Neural cell (in vitro differentiated cells): ENCODE measurements around the gene SKOR1. TPM values are rescaled to one million over a fixed set of nuclear protein-coding genes. Genes with fewer than 3 reads are reported as not detected.

Experiments used
- H2AFZ ChIP-seq: fragments of 200-600, 300-800 bp; sonication (generic), shearing (Covaris generic); 2 replicates; pipeline ENCODE4 v1.6.0; 2014; ENCODE audit warnings: low read depth, mild to moderate bottlenecking, antibody characterized with exemption, low read length, moderate library complexity
- H3F3A ChIP-seq: fragments of 200-600 bp; shearing (Covaris generic); 2 replicates; pipeline ENCODE4 v1.6.1; 2016; ENCODE audit warnings: mild to moderate bottlenecking, moderate library complexity, mixed read lengths, antibody characterized with exemption, low read length; ENCODE audit not compliant: insufficient read depth, poor library complexity, severe bottlenecking
- H3K27ac ChIP-seq: fragments of 200-600, 300-800 bp; sonication (generic), shearing (Covaris generic); 2 replicates; pipeline ENCODE4 v1.5.1; 2014; ENCODE audit warnings: mild to moderate bottlenecking, low read length, moderate library complexity
- H3K27me3 ChIP-seq: fragments of 300-800, 200-600 bp; sonication (generic), shearing (Covaris generic); 2 replicates; pipeline ENCODE4 v1.6.0; 2014; ENCODE audit warnings: mild to moderate bottlenecking, low read depth, low read length, moderate library complexity; ENCODE audit not compliant: insufficient read depth
- H3K36me3 ChIP-seq: fragments of 300-800, 200-600 bp; sonication (generic), shearing (Covaris generic); 2 replicates; pipeline ENCODE4 v1.5.1; 2014; ENCODE audit warnings: mild to moderate bottlenecking, antibody characterized with exemption, low read length, moderate library complexity; ENCODE audit not compliant: insufficient read depth
- H3K4me2 ChIP-seq: fragments of 300-800, 200-600 bp; sonication (generic), shearing (Covaris generic); 2 replicates; pipeline ENCODE4 v1.6.0; 2014; ENCODE audit warnings: mild to moderate bottlenecking, low read length
- H3K4me3 ChIP-seq: fragments of 300-800, 200-600 bp; sonication (generic), shearing (Covaris generic); 2 replicates; pipeline ENCODE4 v1.5.1; 2014; ENCODE audit warnings: mild to moderate bottlenecking, low read length, moderate library complexity
- H3K79me2 ChIP-seq: fragments of 200-600 bp; shearing (Covaris generic); replicated peaks from 2 replicates; pipeline ENCODE4 v1.6.0; 2014; ENCODE audit warnings: mild to moderate bottlenecking, low read length, moderate library complexity; ENCODE audit not compliant: insufficient read depth
- H3K9ac ChIP-seq: fragments of 300-800, 200-600 bp; sonication (generic), shearing (Covaris generic); 2 replicates; pipeline ENCODE4 v1.6.1; 2016; ENCODE audit warnings: mild to moderate bottlenecking, low read length, mixed read lengths
- H3K9me2 ChIP-seq: fragments of 200-600 bp; shearing (Covaris generic); 2 replicates; pipeline ENCODE4 v1.6.1; 2016; ENCODE audit warnings: mild to moderate bottlenecking, low read length, mixed read lengths; ENCODE audit not compliant: insufficient read depth
- H3K9me3 ChIP-seq: fragments of 200-600, 300-800 bp; sonication (generic), shearing (Covaris generic); 2 replicates; pipeline ENCODE4 v1.6.1; 2016; ENCODE audit warnings: mild to moderate bottlenecking, mixed run types, low read length, moderate library complexity, mixed read lengths
- H4K20me1 ChIP-seq: fragments of 200-600 bp; shearing (Covaris generic); 2 replicates; pipeline ENCODE4 v1.6.1; 2016; ENCODE audit warnings: mild to moderate bottlenecking, mixed run types; ENCODE audit not compliant: insufficient read depth
- EP300 ChIP-seq: fragments of 450-650 bp; conservative IDR thresholded peaks from 2 replicates; pipeline ENCODE4 v1.6.1; 2014; ENCODE audit warnings: antibody characterized with exemption, mild to moderate bottlenecking, moderate library complexity; ENCODE audit not compliant: poor library complexity, severe bottlenecking
- EZH2 ChIP-seq: fragments of 200-600, 300-800 bp; shearing (Covaris generic), sonication (generic); IDR thresholded peaks from 2 replicates; pipeline ENCODE4 v1.6.1; 2014; ENCODE audit warnings: antibody characterized with exemption, low read length, borderline replicate concordance, mild to moderate bottlenecking; ENCODE audit not compliant: insufficient read depth, poor library complexity, severe bottlenecking
- MXI1 ChIP-seq: fragments of 450-650 bp; conservative IDR thresholded peaks from 2 replicates; pipeline ENCODE4 v1.6.1; 2014; ENCODE audit warnings: antibody characterized with exemption, mild to moderate bottlenecking; ENCODE audit not compliant: poor library complexity, severe bottlenecking
- POLR2AphosphoS5 ChIP-seq: IDR thresholded peaks from 2 replicates; pipeline ENCODE4 v1.6.1; 2012
- RAD21 ChIP-seq: fragments of 450-650 bp; conservative IDR thresholded peaks from 2 replicates; pipeline ENCODE4 v1.6.1; 2014; ENCODE audit warnings: antibody characterized with exemption, mild to moderate bottlenecking, moderate library complexity
- SMC3 ChIP-seq: fragments of 450-650 bp; conservative IDR thresholded peaks from 2 replicates; pipeline ENCODE4 v1.6.1; 2014; ENCODE audit warnings: antibody characterized with exemption, mild to moderate bottlenecking, moderate library complexity; ENCODE audit not compliant: poor library complexity
- TAF1 ChIP-seq: IDR thresholded peaks from 2 replicates; pipeline ENCODE4 v1.6.1; 2012; ENCODE audit warnings: low read depth
- polyA plus RNA-seq: library from polyadenylated mRNA; depleted of rRNA; stranded (reverse); fragments of >200 nt; gene quantifications from 2 replicates; pipeline ENCODE4 v1.2.3, GENCODE V29; 2014
- TF ChIP-seq, protein P1 (sequence below): fragments of 450-650 bp; IDR thresholded peaks from 2 replicates; pipeline ENCODE4 v1.5.1; 2014; ENCODE audit warnings: antibody characterized with exemption, mild to moderate bottlenecking, moderate library complexity; ENCODE audit not compliant: poor library complexity, severe bottlenecking
- TF ChIP-seq, protein P2 (sequence below): IDR thresholded peaks from 2 replicates; pipeline ENCODE4 v1.6.1; 2012; ENCODE audit warnings: borderline replicate concordance

Gene SKOR1
- polyA plus RNA-seq, 1 donor from 2014 or later = 0.81 TPM

DNA sequence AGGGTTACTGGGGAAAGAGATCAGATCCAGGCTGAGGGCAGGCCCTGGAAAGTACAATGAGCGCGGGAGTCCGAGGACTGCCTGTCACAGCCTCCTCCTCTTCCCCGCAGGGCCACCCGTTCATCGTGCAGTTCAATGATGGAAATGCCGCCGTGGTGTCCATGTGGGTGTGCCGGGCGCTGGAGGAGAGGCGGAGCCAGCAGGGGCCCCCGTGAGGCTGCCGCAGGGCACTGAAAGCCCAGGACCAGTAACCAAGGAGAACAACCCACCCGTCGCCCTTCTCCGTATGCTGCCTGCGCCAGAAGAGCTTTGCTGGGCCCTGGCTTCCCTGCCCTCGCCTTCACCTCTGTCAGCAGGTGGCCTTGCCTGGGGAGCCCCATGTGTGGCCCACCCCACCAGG is 18.8 kb upstream of the SKOR1 start:
- no peak for TF ChIP-seq RAD21
- TF ChIP-seq EP300 = no peak
- TF ChIP-seq TAF1 = no peak
- no peak for TF ChIP-seq EZH2
- TF ChIP-seq, protein P1, sequence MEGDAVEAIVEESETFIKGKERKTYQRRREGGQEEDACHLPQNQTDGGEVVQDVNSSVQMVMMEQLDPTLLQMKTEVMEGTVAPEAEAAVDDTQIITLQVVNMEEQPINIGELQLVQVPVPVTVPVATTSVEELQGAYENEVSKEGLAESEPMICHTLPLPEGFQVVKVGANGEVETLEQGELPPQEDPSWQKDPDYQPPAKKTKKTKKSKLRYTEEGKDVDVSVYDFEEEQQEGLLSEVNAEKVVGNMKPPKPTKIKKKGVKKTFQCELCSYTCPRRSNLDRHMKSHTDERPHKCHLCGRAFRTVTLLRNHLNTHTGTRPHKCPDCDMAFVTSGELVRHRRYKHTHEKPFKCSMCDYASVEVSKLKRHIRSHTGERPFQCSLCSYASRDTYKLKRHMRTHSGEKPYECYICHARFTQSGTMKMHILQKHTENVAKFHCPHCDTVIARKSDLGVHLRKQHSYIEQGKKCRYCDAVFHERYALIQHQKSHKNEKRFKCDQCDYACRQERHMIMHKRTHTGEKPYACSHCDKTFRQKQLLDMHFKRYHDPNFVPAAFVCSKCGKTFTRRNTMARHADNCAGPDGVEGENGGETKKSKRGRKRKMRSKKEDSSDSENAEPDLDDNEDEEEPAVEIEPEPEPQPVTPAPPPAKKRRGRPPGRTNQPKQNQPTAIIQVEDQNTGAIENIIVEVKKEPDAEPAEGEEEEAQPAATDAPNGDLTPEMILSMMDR = no peak
- no peak for TF ChIP-seq MXI1
- no peak for TF ChIP-seq POLR2AphosphoS5
- no peak for TF ChIP-seq SMC3
- TF ChIP-seq, protein P2, sequence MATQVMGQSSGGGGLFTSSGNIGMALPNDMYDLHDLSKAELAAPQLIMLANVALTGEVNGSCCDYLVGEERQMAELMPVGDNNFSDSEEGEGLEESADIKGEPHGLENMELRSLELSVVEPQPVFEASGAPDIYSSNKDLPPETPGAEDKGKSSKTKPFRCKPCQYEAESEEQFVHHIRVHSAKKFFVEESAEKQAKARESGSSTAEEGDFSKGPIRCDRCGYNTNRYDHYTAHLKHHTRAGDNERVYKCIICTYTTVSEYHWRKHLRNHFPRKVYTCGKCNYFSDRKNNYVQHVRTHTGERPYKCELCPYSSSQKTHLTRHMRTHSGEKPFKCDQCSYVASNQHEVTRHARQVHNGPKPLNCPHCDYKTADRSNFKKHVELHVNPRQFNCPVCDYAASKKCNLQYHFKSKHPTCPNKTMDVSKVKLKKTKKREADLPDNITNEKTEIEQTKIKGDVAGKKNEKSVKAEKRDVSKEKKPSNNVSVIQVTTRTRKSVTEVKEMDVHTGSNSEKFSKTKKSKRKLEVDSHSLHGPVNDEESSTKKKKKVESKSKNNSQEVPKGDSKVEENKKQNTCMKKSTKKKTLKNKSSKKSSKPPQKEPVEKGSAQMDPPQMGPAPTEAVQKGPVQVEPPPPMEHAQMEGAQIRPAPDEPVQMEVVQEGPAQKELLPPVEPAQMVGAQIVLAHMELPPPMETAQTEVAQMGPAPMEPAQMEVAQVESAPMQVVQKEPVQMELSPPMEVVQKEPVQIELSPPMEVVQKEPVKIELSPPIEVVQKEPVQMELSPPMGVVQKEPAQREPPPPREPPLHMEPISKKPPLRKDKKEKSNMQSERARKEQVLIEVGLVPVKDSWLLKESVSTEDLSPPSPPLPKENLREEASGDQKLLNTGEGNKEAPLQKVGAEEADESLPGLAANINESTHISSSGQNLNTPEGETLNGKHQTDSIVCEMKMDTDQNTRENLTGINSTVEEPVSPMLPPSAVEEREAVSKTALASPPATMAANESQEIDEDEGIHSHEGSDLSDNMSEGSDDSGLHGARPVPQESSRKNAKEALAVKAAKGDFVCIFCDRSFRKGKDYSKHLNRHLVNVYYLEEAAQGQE = no peak
- H3K36me3 ChIP-seq = no peaks in the 10 kb centered on the region
- no peak overlapping the region for H3K4me2 ChIP-seq
- no peak overlapping the region for H3K27ac ChIP-seq
- no peaks in the 10 kb centered on the region for H3K9me2 ChIP-seq
- no peaks in the 10 kb centered on the region for H3F3A ChIP-seq
- H3K9me3 ChIP-seq = no peaks in the 10 kb centered on the region
- H2AFZ ChIP-seq = no peak overlapping the region
- H4K20me1 ChIP-seq = no peaks in the 10 kb centered on the region
- H3K9ac ChIP-seq = no peak overlapping the region
- no peaks in the 10 kb centered on the region for H3K79me2 ChIP-seq
- H3K27me3 ChIP-seq = no peaks in the 10 kb centered on the region
- no peak overlapping the region for H3K4me3 ChIP-seq

DNA sequence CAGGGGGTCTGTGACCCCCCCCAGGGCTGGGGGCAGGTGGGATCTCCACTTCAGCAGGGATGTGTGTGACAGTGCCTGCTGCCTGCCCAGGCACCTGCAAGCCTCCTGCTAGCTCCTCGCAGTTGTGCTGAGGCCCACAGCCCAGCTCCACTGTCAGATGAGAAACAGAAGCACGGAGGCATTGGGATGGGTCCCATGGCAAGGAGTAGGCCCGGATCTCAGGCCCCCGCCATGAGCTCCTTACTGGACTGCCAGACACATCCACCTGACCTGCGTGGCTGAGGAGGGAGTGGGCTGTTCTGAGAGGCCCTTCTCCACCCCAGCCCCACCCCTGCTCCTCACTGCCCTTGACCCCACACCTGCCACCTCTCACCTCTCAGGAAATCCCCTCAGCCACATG is 18.2 kb upstream of the SKOR1 start:
- H3K9me3 ChIP-seq = no peaks in the 10 kb centered on the region
- no peak overlapping the region for H3K4me3 ChIP-seq
- H3F3A ChIP-seq = no peaks in the 10 kb centered on the region
- H4K20me1 ChIP-seq = no peaks in the 10 kb centered on the region
- TF ChIP-seq POLR2AphosphoS5 (no peak), TAF1 (no peak), EP300 (no peak), SMC3 (no peak), EZH2 (no peak), MXI1 (no peak), RAD21 (no peak)
- TF ChIP-seq, protein P2 = no peak
- TF ChIP-seq, protein P1 = no peak
- no peaks in the 10 kb centered on the region for H3K9me2 ChIP-seq
- H3K27ac ChIP-seq = no peak overlapping the region
- no peak overlapping the region for H2AFZ ChIP-seq
- no peaks in the 10 kb centered on the region for H3K27me3 ChIP-seq
- no peak overlapping the region for H3K9ac ChIP-seq
- no peaks in the 10 kb centered on the region for H3K79me2 ChIP-seq
- no peaks in the 10 kb centered on the region for H3K36me3 ChIP-seq
- H3K4me2 ChIP-seq = no peak overlapping the region
